KG1 (cell line): ENCODE results near the gene SLC4A8.
"Not testable (repeated sequence)": the region's sequence is repeated elsewhere in the genome, so short reads cannot be mapped to it uniquely, and the experiment has no call there.

Experiments used
- DNase-seq: peaks from one replicate; lab custom pipeline; 2025; lab: John Stamatoyannopoulos, UW

Gene SLC4A8

GRCh38 chr12:51429700-51430099 lies 5.1 kb downstream of the SLC4A8 start:
- DNase-seq = no peak

GRCh38 chr12:51430196-51430895 lies 5.7 kb downstream of the SLC4A8 start:
- no peak for DNase-seq

- no peak for DNase-seq
These were observed 8.3 kb downstream of the SLC4A8 start for GRCh38 chr12:51432921-51433320.

- DNase-seq = no peak
These were observed 9.7 kb downstream of the SLC4A8 start for GRCh38 chr12:51434305-51434704.

GRCh38 chr12:51437431-51437830 lies 12.8 kb downstream of the SLC4A8 start:
- DNase-seq = no peak

GRCh38 chr12:51439330-51439729 lies 14.7 kb downstream of the SLC4A8 start:
- DNase-seq = no peak

- DNase-seq = no peak
These were observed 17.0 kb downstream of the SLC4A8 start for GRCh38 chr12:51441583-51441982.

GRCh38 chr12:51442324-51442723 lies 17.7 kb downstream of the SLC4A8 start:
- no peak for DNase-seq

GRCh38 chr12:51443573-51443972 lies 18.9 kb downstream of the SLC4A8 start:
- no peak for DNase-seq

- DNase-seq = no peak
These were observed 24.1 kb downstream of the SLC4A8 start for GRCh38 chr12:51448618-51449256.

GRCh38 chr12:51449580-51450246 lies 25.1 kb downstream of the SLC4A8 start:
- no peak for DNase-seq

GRCh38 chr12:51450333-51450732 lies 25.7 kb downstream of the SLC4A8 start:
- DNase-seq = no peak

- DNase-seq = no peak
These were observed 26.2 kb downstream of the SLC4A8 start for GRCh38 chr12:51450806-51451205.

- DNase-seq = not testable (repeated sequence)
These were observed 29.4 kb downstream of the SLC4A8 start for GRCh38 chr12:51454016-51454415.

GRCh38 chr12:51455050-51455449 lies 30.4 kb downstream of the SLC4A8 start:
- DNase-seq = not testable (repeated sequence)

GRCh38 chr12:51458635-51459034 lies 34.0 kb downstream of the SLC4A8 start:
- no peak for DNase-seq

- DNase-seq = no peak
These were observed 35.9 kb downstream of the SLC4A8 start for GRCh38 chr12:51460519-51460918.

GRCh38 chr12:51465491-51465890 lies 40.9 kb downstream of the SLC4A8 start:
- no peak for DNase-seq

- no peak for DNase-seq
These were observed 45.5 kb downstream of the SLC4A8 start for GRCh38 chr12:51470116-51470515.

GRCh38 chr12:51471111-51471864 lies 46.7 kb downstream of the SLC4A8 start:
- no peak for DNase-seq

GRCh38 chr12:51472984-51473383 lies 48.4 kb downstream of the SLC4A8 start:
- DNase-seq = no peak

GRCh38 chr12:51473947-51474346 lies 49.3 kb downstream of the SLC4A8 start:
- DNase-seq = no peak

- DNase-seq = no peak
These were observed 50.9 kb downstream of the SLC4A8 start for GRCh38 chr12:51475543-51475942.
